H1 (cell line): ENCODE results near the gene PAN2. TPM values are rescaled to one million over a fixed set of nuclear protein-coding genes. Genes with fewer than 3 reads are reported as not detected.

ENCODE experiments used
- CTCF ChIA-PET: fragments of 300-600 bp; sonication (Branson Sonifier 250); formaldehyde crosslinking; loops from one replicate; lab custom pipeline; 2021; ENCODE audit not compliant: partially characterized antibody; lab: Charles Lee
- POLR2A ChIA-PET: fragments of 300-600 bp; sonication (Branson Sonifier 250); formaldehyde crosslinking; loops from one replicate; lab custom pipeline; 2021; ENCODE audit warnings: inconsistent platforms; ENCODE audit not compliant: partially characterized antibody; lab: Charles Lee
- DNase-seq, 2 experiments: peaks; one replicate each; pipeline versions ENCODE4 v3.0.0 to v3.0.0-alpha.2; 2010 to 2022; ENCODE audit warnings: low spot score in 2 of 2, low read depth in 1 of 2, mixed read lengths in 1 of 2
- FAIRE-seq: peaks from 2 replicates; lab custom pipeline; 2011; peaks lifted over from hg19 to GRCh38; lab: Jason Lieb, UNC
- H2AFZ ChIP-seq: 2 replicates; pipeline ENCODE4 v1.8.1; 2012; ENCODE audit warnings: low read length, inconsistent platforms
- H2AK5ac ChIP-seq: 2 replicates; pipeline ENCODE4 v1.6.1; 2013; ENCODE audit warnings: low read depth, low read length
- H2BK120ac ChIP-seq: replicated peaks from 2 replicates; pipeline ENCODE3; 2013; ENCODE audit warnings: low read depth, low read length, inconsistent platforms
- H2BK12ac ChIP-seq: 2 replicates; pipeline ENCODE4 v1.6.1; 2013; ENCODE audit warnings: low read depth, low read length
- H2BK15ac ChIP-seq: 2 replicates; pipeline ENCODE4 v1.6.1; 2013; ENCODE audit warnings: low read length
- H2BK20ac ChIP-seq: 2 replicates; pipeline ENCODE4 v1.6.1; 2013; ENCODE audit warnings: low read length
- H2BK5ac ChIP-seq: 2 replicates; pipeline ENCODE4 v1.6.1; 2013; ENCODE audit warnings: low read depth, low read length
- H3K14ac ChIP-seq: 2 replicates; pipeline ENCODE4 v1.6.1; 2013; ENCODE audit warnings: inconsistent platforms; ENCODE audit not compliant: insufficient read length
- H3K18ac ChIP-seq: 2 replicates; pipeline ENCODE4 v1.6.1; 2013; ENCODE audit warnings: low read length; ENCODE audit errors: extremely low read depth
- H3K23ac ChIP-seq: 2 replicates; pipeline ENCODE4 v1.6.1; 2013; ENCODE audit warnings: inconsistent platforms; ENCODE audit not compliant: insufficient read length
- H3K23me2 ChIP-seq: 2 replicates; pipeline ENCODE4 v1.6.1; 2013; ENCODE audit warnings: low read depth, low read length
- H3K27ac ChIP-seq: 2 replicates; pipeline ENCODE4 v1.6.1; 2011; ENCODE audit warnings: low read depth, low read length, inconsistent platforms
- H3K27me3 ChIP-seq, 4 experiments: replicated peaks in 1 of 4; 1 replicate in 1 of 4; 2 replicates in 3 of 4; pipeline versions ENCODE4 v1.6.1 to v1.8.1; 2011 to 2013; ENCODE audit warnings: low read length in 3 of 4, mild to moderate bottlenecking in 3 of 4, inconsistent platforms in 2 of 4, mixed read lengths in 2 of 4, moderate library complexity in 1 of 4; ENCODE audit not compliant: control insufficient read depth in 3 of 4, insufficient read depth in 3 of 4; ENCODE audit errors: extremely low read depth in 1 of 4
- H3K36me3 ChIP-seq, 4 experiments: 2 replicates each; pipeline versions ENCODE4 v1.6.1 to v1.8.1; 2011 to 2013; ENCODE audit warnings: mild to moderate bottlenecking in 4 of 4, low read length in 3 of 4, moderate library complexity in 2 of 4, control low read depth in 1 of 4, inconsistent platforms in 1 of 4; ENCODE audit not compliant: insufficient read depth in 4 of 4, control insufficient read depth in 2 of 4
- H3K4ac ChIP-seq: replicated peaks from 2 replicates; pipeline ENCODE3; 2013; ENCODE audit warnings: low read length, low read depth, mixed read lengths, inconsistent platforms; ENCODE audit not compliant: insufficient read length
- H3K4me1 ChIP-seq, 4 experiments: replicated peaks in 1 of 4; 1 replicate in 1 of 4; 2 replicates in 3 of 4; pipeline versions ENCODE4 v1.6.1 to v1.8.1; 2011 to 2013; ENCODE audit warnings: low read length in 3 of 4, inconsistent platforms in 2 of 4, mixed read lengths in 1 of 4; ENCODE audit not compliant: insufficient read depth in 4 of 4, control insufficient read depth in 3 of 4
- H3K4me2 ChIP-seq, 2 experiments: 2 replicates each; pipeline versions ENCODE4 v1.6.1 to v1.8.1; 2011 to 2013; ENCODE audit warnings: low read depth in 2 of 2, low read length in 2 of 2, control low read depth in 1 of 2, inconsistent platforms in 1 of 2, mild to moderate bottlenecking in 1 of 2; ENCODE audit not compliant: insufficient read depth in 1 of 2
- H3K4me3 ChIP-seq, 4 experiments: fragments of 200-600, 300-600 bp in 1 of 4; sonication (generic), shearing (Covaris generic), sonication (Bioruptor Twin) in 1 of 4; 2 replicates each; pipeline versions ENCODE4 v1.5.1 to v1.8.1; 2011 to 2016; ENCODE audit warnings: low read length in 4 of 4, low read depth in 3 of 4, control low read depth in 2 of 4, inconsistent platforms in 2 of 4, mild to moderate bottlenecking in 2 of 4, mixed read lengths in 1 of 4, moderate library complexity in 1 of 4; ENCODE audit not compliant: insufficient read depth in 2 of 4; ENCODE audit errors: extremely low read depth in 1 of 4
- H3K56ac ChIP-seq: replicated peaks from 2 replicates; pipeline ENCODE3; 2013; ENCODE audit warnings: low read depth, mild to moderate bottlenecking, mixed read lengths, low read length, inconsistent platforms; ENCODE audit not compliant: insufficient read length
- H3K79me1 ChIP-seq: 2 replicates; pipeline ENCODE4 v1.6.1; 2013; ENCODE audit warnings: low read depth, low read length, control low read depth
- H3K79me2 ChIP-seq, 2 experiments: 2 replicates each; pipeline versions ENCODE4 v1.6.1 to v1.8.1; 2012 to 2013; ENCODE audit warnings: low read length in 2 of 2, mild to moderate bottlenecking in 2 of 2, inconsistent platforms in 1 of 2; ENCODE audit not compliant: insufficient read depth in 2 of 2, control insufficient read depth in 1 of 2
- H3K9ac ChIP-seq, 4 experiments: replicated peaks in 1 of 4; 1 replicate in 1 of 4; 2 replicates in 3 of 4; pipeline versions ENCODE4 v1.6.1 to v1.8.1; 2011 to 2013; ENCODE audit warnings: low read depth in 3 of 4, low read length in 3 of 4, control low read depth in 2 of 4, mild to moderate bottlenecking in 2 of 4, moderate library complexity in 2 of 4, inconsistent platforms in 1 of 4; ENCODE audit errors: extremely low read depth in 1 of 4
- H3K9me3 ChIP-seq, 2 experiments: 2 replicates each; pipeline versions ENCODE4 v1.6.1 to v1.8.1; 2012 to 2013; ENCODE audit warnings: mild to moderate bottlenecking in 2 of 2, moderate library complexity in 2 of 2, control low read depth in 1 of 2, inconsistent platforms in 1 of 2, low read depth in 1 of 2, low read length in 1 of 2, mixed read lengths in 1 of 2; ENCODE audit not compliant: insufficient read depth in 2 of 2
- H4K20me1 ChIP-seq, 2 experiments: replicated peaks in 1 of 2; 2 replicates each; pipeline versions ENCODE3 to v1.8.1; 2011 to 2013; ENCODE audit warnings: inconsistent platforms in 2 of 2, low read length in 2 of 2, mild to moderate bottlenecking in 1 of 2; ENCODE audit not compliant: insufficient read depth in 2 of 2, control insufficient read depth in 1 of 2
- H4K5ac ChIP-seq: 2 replicates; pipeline ENCODE4 v1.6.1; 2013; ENCODE audit warnings: low read length, low read depth, mixed read lengths, inconsistent platforms; ENCODE audit not compliant: insufficient read length
- H4K8ac ChIP-seq: 2 replicates; pipeline ENCODE4 v1.8.0; 2013; ENCODE audit warnings: mild to moderate bottlenecking, moderate library complexity, low read length, inconsistent platforms; ENCODE audit not compliant: insufficient read depth; ENCODE audit errors: extremely low read depth
- H4K91ac ChIP-seq: replicated peaks from 2 replicates; pipeline ENCODE3; 2013; ENCODE audit warnings: low read length, mixed read lengths, inconsistent platforms; ENCODE audit not compliant: insufficient read length
- CBX8 ChIP-seq: fragments of 300-800, 300-1000 bp; sonication (generic); IDR thresholded peaks from 2 replicates; pipeline ENCODE4 v1.7.1; 2016; ENCODE audit warnings: low read depth, low read length, borderline replicate concordance
- CTCF ChIP-seq, 3 experiments: IDR thresholded peaks; 1 replicate in 2 of 3; 2 replicates in 1 of 3; pipeline versions ENCODE4 v1.5.1 to v1.6.1; 2011; ENCODE audit warnings: low read length in 3 of 3, mild to moderate bottlenecking in 3 of 3, inconsistent platforms in 2 of 3, low read depth in 1 of 3, moderate library complexity in 1 of 3; ENCODE audit not compliant: insufficient read depth in 1 of 3; ENCODE audit errors: control extremely low read depth in 1 of 3
- E2F6 ChIP-seq: IDR thresholded peaks from 2 replicates; pipeline ENCODE4 v1.6.1; 2012; ENCODE audit warnings: inconsistent platforms
- EZH2 ChIP-seq: fragments of 200-600 bp; sonication (generic); IDR thresholded peaks from 2 replicates; pipeline ENCODE4 v1.7.1; 2012; ENCODE audit warnings: low read depth, mild to moderate bottlenecking, moderate library complexity, low read length, inconsistent platforms; ENCODE audit not compliant: severe bottlenecking
- JUND ChIP-seq: IDR thresholded peaks from 2 replicates; pipeline ENCODE4 v1.6.1; 2011; ENCODE audit warnings: mild to moderate bottlenecking, improper control_type of control experiment, low read length
- RAD21 ChIP-seq, 2 experiments: IDR thresholded peaks in 1 of 2; conservative IDR thresholded peaks in 1 of 2; 2 replicates each; pipeline ENCODE4 v1.6.1; 2011; ENCODE audit warnings: low read depth in 2 of 2, low read length in 2 of 2, improper control_type of control experiment in 1 of 2, inconsistent platforms in 1 of 2, mild to moderate bottlenecking in 1 of 2, moderate library complexity in 1 of 2
- SIRT6 ChIP-seq: IDR thresholded peaks from one replicate; pipeline ENCODE4 v1.7.1; 2012; ENCODE audit warnings: low read length, inconsistent platforms
- TAF1 ChIP-seq: IDR thresholded peaks from 2 replicates; pipeline ENCODE4 v1.6.1; 2011; ENCODE audit warnings: mild to moderate bottlenecking, low read depth, low read length
- TCF12 ChIP-seq: IDR thresholded peaks from 2 replicates; pipeline ENCODE4 v1.6.1; 2011; ENCODE audit warnings: low read depth, mild to moderate bottlenecking, low read length
- YY1 ChIP-seq: IDR thresholded peaks from 2 replicates; pipeline ENCODE4 v1.6.1; 2011; ENCODE audit warnings: low read depth, mild to moderate bottlenecking, low read length
- WGBS, 2 experiments: shearing (Covaris generic) in 1 of 2; methylation state at CpG; one replicate each; pipeline versions ENCODE4 v1.1.6 to v1.1.7; 2013 to 2015; ENCODE audit warnings: low lambda C conversion rate in 2 of 2, mixed read lengths in 2 of 2, inconsistent platforms in 1 of 2, low coverage in 1 of 2, missing lambda C conversion rate in 1 of 2; ENCODE audit not compliant: insufficient replicate concordance in 2 of 2, insufficient coverage in 1 of 2, insufficient read length in 1 of 2; ENCODE audit errors: extremely low coverage in 1 of 2, missing lambda C conversion rate in 1 of 2; 5-methylcytosine and 5-hydroxymethylcytosine counted together
- polyA plus RNA-seq, 7 experiments: library from polyadenylated mRNA; depleted of rRNA in 3 of 7; stranded (reverse) in 5 of 7; unstranded in 2 of 7; fragments of >200 nt in 5 of 7; fragments of 200-250 nt in 2 of 7; gene quantifications; 1 replicate in 5 of 7; 2 replicates in 1 of 7; 4 replicates in 1 of 7; pipeline versions ENCODE4 v1.2.1 to v1.2.3, GENCODE V29; 2011 to 2013; ENCODE audit warnings: missing spikeins in 2 of 7, mixed read lengths in 2 of 7
- total RNA-seq: library from RNA; stranded (reverse); fragmentation: NEBNext Ultra II Directional; extraction: Animal tissue kit (Norgen Biotek cat#: 25700); gene quantifications from 2 replicates; pipeline ENCODE4 v1.2.1, GENCODE V29; 2021

Gene PAN2
- total and polyA plus RNA-seq, 2 of the 8 experiments (the other 6 are each of a cell fraction or from before 2014, with no cell fraction given): 29.6 to 36.7 TPM

GRCh38 chr12:56298828-56299227, 35.0 kb downstream of the PAN2 start:
- Histone ChIP-seq H3K23me2 (peaks cover 3% of the 10 kb centered on the region; the same call in 1 of the 2 replicates), H3K27ac (no peak overlapping the region)
- TF ChIP-seq CBX8 (no peak), CTCF (IDR thresholded peaks at IDR 0.05; ENCODE audit: control extremely low read depth in 1 of 3, insufficient read depth in 1 of 3, low read depth in 1 of 3, low read length in 3 of 3) (no peak), JUND (no peak), TCF12 (no peak), YY1 (no peak), EZH2 (no peak), SIRT6 (no peak), E2F6 (no peak), TAF1 (no peak), RAD21 (IDR thresholded peaks at IDR 0.05 in 1 of 2, conservative IDR thresholded peaks at IDR 0.05 in 1 of 2; ENCODE audit: low read depth in 2 of 2, low read length in 2 of 2) (no peak)

More at GRCh38 chr12:56298828-56299227, 35.0 kb downstream of the PAN2 start:
- no peak overlapping the region for H3K14ac ChIP-seq
- H3K4me2 ChIP-seq: peak overlapping the region; percentile 82 to 90
- H3K79me1 ChIP-seq: no peaks in the 10 kb centered on the region
- H2BK12ac ChIP-seq: no peak overlapping the region
- H3K9me3 ChIP-seq: no peaks in the 10 kb centered on the region
- H4K91ac ChIP-seq: no peak overlapping the region
- no peak overlapping the region for H3K56ac ChIP-seq
- no peak overlapping the region for H2AFZ ChIP-seq
- H3K4ac ChIP-seq: no peak overlapping the region
- peaks cover 0 to 3% of the 10 kb centered on the region in 2 experiments for H4K20me1 ChIP-seq
- DNase-seq: no peak
- FAIRE-seq: no peak
- no peak overlapping the region for H4K8ac ChIP-seq
- no peak overlapping the region for H3K18ac ChIP-seq
- H2BK20ac ChIP-seq: no peak overlapping the region
- peak overlapping the region in 2 of 4 experiments; percentile 53 to 70; a peak in 3 of 7 replicates for H3K9ac ChIP-seq
- no peak overlapping the region for H2BK5ac ChIP-seq
- H3K27me3 ChIP-seq: no peaks in the 10 kb centered on the region
- H2AK5ac ChIP-seq: no peak overlapping the region
- 86% methylated on average over 5 of the region's 5 CpGs; no CpG with 5 or more reads in 1 of the 2 experiments for WGBS, 2 experiments
- H3K4me1 ChIP-seq: peaks cover 0 to 9% (median 2%) of the 10 kb centered on the region in 4 experiments; a peak in 4 of 7 replicates
- no peak overlapping the region for H2BK120ac ChIP-seq
- H3K4me3 ChIP-seq: peak overlapping the region; percentile 95 to 99 (median 96); a peak in 7 of 8 replicates
- H3K23ac ChIP-seq: no peak overlapping the region
- no peak overlapping the region for H4K5ac ChIP-seq
- ChIA-PET POLR2A (interaction anchor here (0.7 to 2.0 kb wide), 11 partner anchors 22 to 181 kb away, joined by 3 to 7 read pairs (median 4); partner anchors contain the start of genes COQ10A, IL23A, PAN2 and TIMELESS), CTCF (interaction anchor here (0.6 to 1.9 kb wide), 8 partner anchors 23 to 411 kb away, joined by 3 to 5 read pairs (median 4); no protein-coding TSS in a partner anchor)
- no peak overlapping the region for H2BK15ac ChIP-seq
- H3K79me2 ChIP-seq: peaks cover 12 to 43% of the 10 kb centered on the region in 2 experiments
- H3K36me3 ChIP-seq: peaks cover 0 to 8% (median 1%) of the 10 kb centered on the region in 4 experiments; a peak in 3 of 8 replicates
